GM23338 (cell line): ENCODE measurements around the gene EXD3. TPM values are rescaled to one million over a fixed set of nuclear protein-coding genes. Genes with fewer than 3 reads are reported as not detected.

Experiments used
- ATAC-seq: fragments of 200-7000 bp; cut with Tn5 transposase; 3 replicates; pipeline ENCODE4 v1.9.1; 2020
- DNase-seq: peaks from one replicate; pipeline ENCODE4 v3.0.0-alpha.2; 2015; ENCODE audit warnings: low spot score
- H2AFZ ChIP-seq: fragments of 200-600 bp; sonication (generic); 2 replicates; pipeline ENCODE4 v1.8.0; 2016; ENCODE audit warnings: antibody characterized with exemption, mild to moderate bottlenecking, moderate library complexity
- H3F3A ChIP-seq: fragments of 200-600 bp; sonication (generic); replicated peaks from 2 replicates; pipeline ENCODE4 v1.8.0; 2017; ENCODE audit warnings: antibody characterized with exemption, mixed run types, low read depth
- H3K27ac ChIP-seq: fragments of 200-600 bp; sonication (generic); 2 replicates; pipeline ENCODE4 v1.6.1; 2016; ENCODE audit warnings: low read depth
- H3K27me3 ChIP-seq: fragments of 200-600 bp; sonication (generic); 2 replicates; pipeline ENCODE4 v1.8.0; 2016; ENCODE audit warnings: mild to moderate bottlenecking, mixed run types, moderate library complexity; ENCODE audit not compliant: insufficient read depth
- H3K36me3 ChIP-seq: fragments of 200-600 bp; sonication (generic); 2 replicates; pipeline ENCODE4 v1.8.0; 2016; ENCODE audit warnings: mild to moderate bottlenecking; ENCODE audit not compliant: insufficient read depth
- H3K4me1 ChIP-seq: fragments of 200-600 bp; sonication (generic); 2 replicates; pipeline ENCODE4 v1.8.0; 2016; ENCODE audit warnings: mild to moderate bottlenecking, moderate library complexity; ENCODE audit not compliant: insufficient read depth
- H3K4me2 ChIP-seq: fragments of 200-600 bp; sonication (generic); 2 replicates; pipeline ENCODE4 v1.7.1; 2017; ENCODE audit warnings: mixed run types
- H3K4me3 ChIP-seq: fragments of 200-600 bp; sonication (generic); 2 replicates; pipeline ENCODE4 v1.6.1; 2016; ENCODE audit warnings: mixed run types
- H3K79me2 ChIP-seq: fragments of 200-600 bp; sonication (generic); replicated peaks from 2 replicates; pipeline ENCODE4 v1.8.0; 2017; ENCODE audit warnings: mild to moderate bottlenecking; ENCODE audit not compliant: insufficient read depth
- H3K9me2 ChIP-seq: fragments of 200-600 bp; sonication (generic); 2 replicates; pipeline ENCODE4 v1.8.0; 2017; ENCODE audit not compliant: insufficient read depth
- H4K20me1 ChIP-seq: fragments of 200-600 bp; sonication (generic); replicated peaks from 2 replicates; pipeline ENCODE4 v1.8.0; 2017; ENCODE audit warnings: mild to moderate bottlenecking; ENCODE audit not compliant: insufficient read depth
- H3K27ac Mint-ChIP-seq: 2 replicates; pipeline ENCODE4 v1.8.0; 2020; ENCODE audit warnings: inconsistent platforms, mild to moderate bottlenecking, moderate library complexity, mixed read lengths
- H3K27me3 Mint-ChIP-seq: 3 replicates; pipeline ENCODE4 v1.8.0; 2022; ENCODE audit warnings: low read depth, mild to moderate bottlenecking, moderate library complexity, mixed read lengths, inconsistent platforms; ENCODE audit not compliant: insufficient read depth, poor library complexity
- H3K36me3 Mint-ChIP-seq: 3 replicates; pipeline ENCODE4 v1.8.0; 2021; ENCODE audit warnings: low read depth, mild to moderate bottlenecking, inconsistent platforms, moderate library complexity, mixed read lengths
- H3K4me1 Mint-ChIP-seq: 3 replicates; pipeline ENCODE4 v1.8.0; 2020; ENCODE audit warnings: mild to moderate bottlenecking, inconsistent platforms, mixed read lengths
- H3K4me3 Mint-ChIP-seq: 3 replicates; pipeline ENCODE4 v1.8.0; 2021; ENCODE audit warnings: moderate library complexity, mild to moderate bottlenecking, inconsistent platforms, mixed read lengths
- H3K9me3 Mint-ChIP-seq: 3 replicates; pipeline ENCODE4 v1.8.0; 2020; ENCODE audit warnings: moderate library complexity, mild to moderate bottlenecking, inconsistent platforms, mixed read lengths
- CREB1 ChIP-seq: fragments of 250-450 bp; sonication (Bioruptor Pico); IDR thresholded peaks from 2 replicates; pipeline ENCODE4 v1.5.0; 2020; ENCODE audit warnings: low read depth, mild to moderate bottlenecking, moderate library complexity
- CTCF ChIP-seq, 2 experiments: fragments of 200-600 bp in 1 of 2; sonication (generic) in 1 of 2; conservative IDR thresholded peaks; 2 replicates each; pipeline versions ENCODE4 v1.5.1 to v1.6.1; 2016 to 2017; ENCODE audit warnings: antibody characterized with exemption in 2 of 2, low read depth in 2 of 2, mild to moderate bottlenecking in 2 of 2, moderate library complexity in 1 of 2
- EZH2 ChIP-seq: fragments of 200-600 bp; sonication (generic); IDR thresholded peaks from one replicate; pipeline ENCODE4 v1.8.0; 2017; ENCODE audit warnings: antibody characterized with exemption, mild to moderate bottlenecking, low read depth; ENCODE audit not compliant: unreplicated experiment
- EZH2phosphoT487 ChIP-seq: fragments of 200-600 bp; sonication (generic); IDR thresholded peaks from one replicate; pipeline ENCODE4 v1.8.1; 2018; ENCODE audit warnings: antibody characterized with exemption; ENCODE audit not compliant: unreplicated experiment
- JUNB ChIP-seq: IDR thresholded peaks from one replicate; pipeline ENCODE4 v1.6.1; 2016; ENCODE audit warnings: antibody characterized with exemption; ENCODE audit not compliant: unreplicated experiment
- NANOG ChIP-seq: IDR thresholded peaks from 2 replicates; pipeline ENCODE4 v1.6.1; 2016; ENCODE audit warnings: antibody characterized with exemption, borderline replicate concordance
- REST ChIP-seq: IDR thresholded peaks from one replicate; pipeline ENCODE4 v1.6.1; 2018; ENCODE audit warnings: antibody characterized with exemption; ENCODE audit not compliant: unreplicated experiment
- ZNF331 ChIP-seq: fragments of 250-450 bp; sonication (Bioruptor Pico); IDR thresholded peaks from 2 replicates; pipeline ENCODE4 v1.5.0; 2020; ENCODE audit warnings: low read depth, mild to moderate bottlenecking, moderate library complexity
- polyA plus RNA-seq: library from polyadenylated mRNA; unstranded; fragments of >200 nt; fragmentation: Nextera tagmentation; extraction: Ambion mirVana; gene quantifications from 2 replicates; pipeline ENCODE4 v1.2.1, GENCODE V29; 2016
- total RNA-seq: library from RNA; depleted of rRNA; stranded (reverse); fragments of >200 nt; shearing (Covaris generic); gene quantifications from 2 replicates; pipeline ENCODE4 v1.2.3, GENCODE V29; 2014
- TF ChIP-seq, protein P1 (sequence below): IDR thresholded peaks from 2 replicates; pipeline ENCODE4 v1.6.1; 2016; ENCODE audit warnings: antibody characterized with exemption

EXD3 gene
- total and polyA plus RNA-seq, 2 experiments from 2014 or later = 3.6 to 9.7 TPM

DNA sequence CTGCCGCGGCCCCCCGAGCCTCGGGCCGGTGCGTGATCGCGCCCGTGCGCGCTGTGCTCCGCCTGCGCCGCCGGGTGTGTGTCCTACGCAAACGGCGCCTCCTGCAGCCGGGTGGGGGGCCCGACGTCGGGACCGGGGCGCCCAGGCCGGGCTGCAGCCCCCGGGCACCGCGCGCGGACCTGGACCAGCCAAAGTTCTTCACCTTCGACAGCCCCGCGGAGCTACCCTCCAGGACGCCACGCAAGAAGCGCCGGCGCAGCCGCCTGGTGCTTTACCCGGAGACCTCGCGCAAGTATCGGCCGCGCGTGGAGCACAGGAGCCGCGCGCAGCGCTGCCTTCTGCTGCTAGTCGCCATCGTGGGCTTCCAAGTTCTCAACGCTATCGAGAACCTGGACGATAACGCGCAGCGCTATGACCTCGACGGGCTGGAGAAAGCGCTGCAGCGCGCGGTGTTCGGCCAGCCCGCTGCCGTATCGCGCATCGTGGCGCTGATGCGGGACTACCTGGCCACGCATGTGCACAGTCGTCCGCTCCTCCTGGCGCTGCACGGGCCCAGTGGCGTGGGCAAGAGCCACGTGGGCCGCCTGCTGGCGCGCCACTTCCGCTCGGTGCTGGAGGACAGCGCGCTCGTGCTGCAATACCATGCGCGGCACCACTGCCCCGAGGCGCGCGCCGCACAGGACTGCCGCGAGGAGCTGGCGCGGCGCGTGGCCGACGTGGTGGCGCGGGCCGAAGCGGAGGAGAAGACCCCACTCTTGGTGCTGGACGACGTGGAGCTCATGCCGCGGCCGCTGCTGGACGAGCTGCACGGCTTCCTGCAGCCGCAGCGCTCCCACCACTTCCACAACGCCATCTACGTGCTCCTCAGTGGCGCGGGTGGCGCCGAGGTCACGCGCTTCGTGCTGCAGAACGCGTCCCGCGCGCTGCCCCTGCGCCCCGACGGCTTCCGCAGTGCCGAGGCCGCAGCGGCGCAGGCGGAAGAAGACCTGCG is 143.9 kb downstream of the EXD3 start:
- H3K27me3 Mint-ChIP-seq = peaks cover 34% of the 10 kb centered on the region
- H3F3A ChIP-seq = peaks cover 20% of the 10 kb centered on the region; the same call in 1 of the 2 replicates
- H3K4me1 Mint-ChIP-seq = peaks cover 27% of the 10 kb centered on the region
- peaks cover 7% of the 10 kb centered on the region for H3K36me3 Mint-ChIP-seq
- DNase-seq (no peak), ATAC-seq (no peak; the same call in 2 of the 3 replicates)
- no peak overlapping the region for H2AFZ ChIP-seq
- peaks cover 12% of the 10 kb centered on the region for H3K4me1 ChIP-seq
- no peaks in the 10 kb centered on the region for H3K36me3 ChIP-seq
- H4K20me1 ChIP-seq = peaks cover 8% of the 10 kb centered on the region; the same call in 1 of the 2 replicates
- no peak overlapping the region for H3K27ac ChIP-seq
- peaks cover 14% of the 10 kb centered on the region for H3K27me3 ChIP-seq
- H3K9me2 ChIP-seq = no peaks in the 10 kb centered on the region
- peak overlapping the region; percentile 88 for H3K4me2 ChIP-seq
- no peaks in the 10 kb centered on the region; the same call in 2 of the 3 replicates for H3K9me3 Mint-ChIP-seq
- H3K4me3 ChIP-seq = peak overlapping the region; percentile 64
- H3K27ac Mint-ChIP-seq = no peak overlapping the region
- H3K4me3 Mint-ChIP-seq = no peak overlapping the region
- TF ChIP-seq CTCF (conservative IDR thresholded peaks at IDR 0.05; ENCODE audit: low read depth in 2 of 2) (peak in 1 of 2 experiments; percentile 16; a peak in 1 of 4 replicates), EZH2 (no peak)
- H3K79me2 ChIP-seq = no peaks in the 10 kb centered on the region

DNA sequence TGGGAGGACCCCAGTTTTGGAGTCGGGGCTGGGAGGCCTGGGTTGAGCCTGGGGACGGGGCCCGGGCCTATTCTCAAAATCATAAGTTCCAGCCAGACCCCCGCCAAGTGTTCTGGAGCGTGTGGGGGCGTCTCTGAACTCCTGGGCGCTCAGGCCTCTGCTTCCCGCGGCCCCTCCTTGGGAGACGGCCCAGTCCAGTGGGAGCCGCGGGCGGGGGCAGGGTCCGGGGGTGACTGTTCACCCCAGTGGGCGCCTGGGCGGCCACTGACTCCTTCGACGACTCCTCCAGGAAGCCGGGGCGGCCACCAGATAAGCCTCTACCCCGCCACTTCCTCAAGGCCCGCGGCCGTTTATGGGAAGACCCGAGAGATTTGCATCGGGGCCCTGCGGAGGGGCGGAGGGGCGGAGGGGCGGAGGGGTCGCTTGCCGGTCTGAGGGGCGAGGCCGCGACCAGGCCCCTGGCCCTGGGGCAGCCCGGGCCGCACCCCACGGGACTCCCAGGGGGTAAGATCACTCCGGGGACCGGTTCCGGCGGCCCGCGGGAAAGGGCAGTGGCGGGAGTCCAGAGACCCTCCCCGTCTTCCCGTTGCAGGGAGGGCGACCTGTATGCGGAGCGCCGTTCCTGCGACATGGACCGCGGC is 144.8 kb downstream of the EXD3 start:
- Mint-ChIP-seq H3K4me1 (peaks cover 32% of the 10 kb centered on the region), H3K27me3 (peaks cover 34% of the 10 kb centered on the region), H3K9me3 (no peaks in the 10 kb centered on the region; the same call in 2 of the 3 replicates), H3K4me3 (peak overlapping the region; percentile 68), H3K36me3 (peaks cover 7% of the 10 kb centered on the region), H3K27ac (0 out of 2 replicates have a peak overlapping the region, but pooled peaks have one; percentile 67)
- Histone ChIP-seq H2AFZ (no peak overlapping the region), H3K27me3 (peaks cover 14% of the 10 kb centered on the region), H3F3A (peaks cover 20% of the 10 kb centered on the region; the same call in 1 of the 2 replicates), H3K27ac (0 out of 2 replicates have a peak overlapping the region, but pooled peaks have one; percentile 94), H3K9me2 (no peaks in the 10 kb centered on the region), H3K4me2 (peak overlapping the region; percentile 88), H4K20me1 (peaks cover 8% of the 10 kb centered on the region; the same call in 1 of the 2 replicates), H3K4me1 (peaks cover 12% of the 10 kb centered on the region), H3K36me3 (no peaks in the 10 kb centered on the region), H3K79me2 (no peaks in the 10 kb centered on the region), H3K4me3 (peak overlapping the region; percentile 64)
- ATAC-seq (peak; percentile 1), DNase-seq (peak; percentile 69)
- TF ChIP-seq EZH2phosphoT487 (no peak), CREB1 (CRISPR knock-in tag) (no peak), REST (no peak), JUNB (no peak), ZNF331 (CRISPR knock-in tag) (no peak), CTCF (conservative IDR thresholded peaks at IDR 0.05; ENCODE audit: low read depth in 2 of 2) (no peak), NANOG (no peak)
- TF ChIP-seq, protein P1, sequence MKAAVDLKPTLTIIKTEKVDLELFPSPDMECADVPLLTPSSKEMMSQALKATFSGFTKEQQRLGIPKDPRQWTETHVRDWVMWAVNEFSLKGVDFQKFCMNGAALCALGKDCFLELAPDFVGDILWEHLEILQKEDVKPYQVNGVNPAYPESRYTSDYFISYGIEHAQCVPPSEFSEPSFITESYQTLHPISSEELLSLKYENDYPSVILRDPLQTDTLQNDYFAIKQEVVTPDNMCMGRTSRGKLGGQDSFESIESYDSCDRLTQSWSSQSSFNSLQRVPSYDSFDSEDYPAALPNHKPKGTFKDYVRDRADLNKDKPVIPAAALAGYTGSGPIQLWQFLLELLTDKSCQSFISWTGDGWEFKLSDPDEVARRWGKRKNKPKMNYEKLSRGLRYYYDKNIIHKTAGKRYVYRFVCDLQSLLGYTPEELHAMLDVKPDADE = no peak
